Right forelimb (tissue), 1 donor: ENCODE data around the gene LGR6.
"Not testable (repeated sequence)": the region's sequence is repeated elsewhere in the genome, so short reads cannot be mapped to it uniquely, and the experiment has no call there.

Experiments
- DNase-seq: peaks from one replicate; pipeline ENCODE4 v3.0.0-alpha.2; 2018

LGR6 gene

DNA sequence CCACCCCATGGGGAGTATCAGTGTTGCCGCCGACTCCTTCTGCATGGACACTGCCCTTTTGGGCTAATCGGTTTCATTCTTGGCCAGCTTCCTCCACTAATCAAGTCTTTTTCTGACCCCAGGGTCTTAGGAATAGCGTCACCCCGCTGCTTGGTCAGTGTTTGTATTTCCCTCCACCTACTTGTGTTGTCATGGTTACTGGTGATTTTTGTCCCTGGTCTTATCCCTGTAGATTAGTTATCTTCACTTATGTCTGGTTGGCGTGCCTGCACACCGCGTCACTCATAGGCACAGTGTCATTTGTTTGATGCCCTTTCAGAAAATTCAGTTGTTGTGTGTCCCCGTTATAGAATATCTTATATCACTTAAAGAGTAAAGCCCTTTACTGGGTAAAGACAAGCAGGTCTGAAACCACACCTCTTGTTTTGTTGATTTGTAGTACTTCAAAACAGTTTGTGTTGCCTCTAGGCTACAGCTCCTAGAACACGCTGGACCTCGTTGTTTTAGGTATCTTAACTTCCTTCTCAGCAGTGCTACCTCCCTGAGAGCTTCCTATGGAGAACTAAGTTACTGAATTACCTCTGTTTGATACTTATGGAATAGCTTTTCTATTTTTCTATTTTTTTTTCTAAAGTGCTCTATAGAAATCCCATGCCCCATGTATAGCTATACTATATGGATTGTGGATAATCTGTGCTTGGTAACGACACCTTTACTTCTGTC, 155.8 kb downstream of the LGR6 start:
- no peak for DNase-seq

DNA sequence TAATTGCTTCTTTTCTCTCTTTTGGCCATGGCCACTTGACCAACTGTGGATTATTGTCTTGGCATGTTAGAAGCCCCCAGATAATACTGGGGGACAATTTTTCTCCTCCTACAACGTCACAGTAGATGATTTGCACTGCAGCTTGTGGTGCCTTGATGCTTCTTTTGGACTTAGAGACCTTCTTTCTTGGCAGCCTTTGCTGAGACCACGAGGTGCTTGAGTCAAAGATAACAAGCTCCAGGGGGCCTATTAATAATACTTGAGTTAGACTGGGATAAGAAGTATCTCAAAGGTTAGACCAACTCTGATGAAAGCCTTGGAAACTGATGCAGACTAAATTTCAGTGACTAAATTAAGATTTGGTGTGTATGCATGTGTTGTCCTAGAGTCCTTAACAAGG, 158.1 kb downstream of the LGR6 start:
- DNase-seq, result no peak

DNA sequence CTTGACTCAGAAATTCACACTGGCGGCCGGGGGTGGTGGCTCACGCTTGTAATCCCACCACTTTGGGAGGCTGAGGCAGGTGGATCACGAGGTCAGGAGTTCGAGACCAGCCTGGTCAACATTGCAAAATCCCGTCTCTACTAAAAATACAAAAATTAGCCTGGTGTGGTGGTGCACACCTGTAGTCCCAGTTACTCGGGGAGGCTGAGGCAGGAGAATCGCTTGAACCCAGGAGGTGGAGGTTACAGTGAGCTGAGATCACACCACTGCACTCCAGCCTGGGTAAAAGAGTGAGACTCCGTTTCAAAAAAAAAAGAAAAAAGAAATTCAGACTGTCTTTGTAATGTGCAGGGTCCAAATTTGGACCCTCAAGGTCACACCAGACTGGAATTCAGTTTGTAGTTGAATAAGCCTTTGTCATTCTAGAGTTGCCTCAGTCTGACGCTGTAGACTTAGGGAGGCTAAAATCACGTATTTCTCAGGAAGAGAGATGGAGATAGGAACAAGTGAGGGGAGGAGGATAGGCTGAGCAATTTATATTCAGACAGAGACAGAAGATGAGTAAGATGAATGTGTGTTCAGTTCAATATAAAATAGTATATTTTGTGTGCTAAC, 159.1 kb downstream of the LGR6 start:
- DNase-seq, result not testable (repeated sequence)

DNA sequence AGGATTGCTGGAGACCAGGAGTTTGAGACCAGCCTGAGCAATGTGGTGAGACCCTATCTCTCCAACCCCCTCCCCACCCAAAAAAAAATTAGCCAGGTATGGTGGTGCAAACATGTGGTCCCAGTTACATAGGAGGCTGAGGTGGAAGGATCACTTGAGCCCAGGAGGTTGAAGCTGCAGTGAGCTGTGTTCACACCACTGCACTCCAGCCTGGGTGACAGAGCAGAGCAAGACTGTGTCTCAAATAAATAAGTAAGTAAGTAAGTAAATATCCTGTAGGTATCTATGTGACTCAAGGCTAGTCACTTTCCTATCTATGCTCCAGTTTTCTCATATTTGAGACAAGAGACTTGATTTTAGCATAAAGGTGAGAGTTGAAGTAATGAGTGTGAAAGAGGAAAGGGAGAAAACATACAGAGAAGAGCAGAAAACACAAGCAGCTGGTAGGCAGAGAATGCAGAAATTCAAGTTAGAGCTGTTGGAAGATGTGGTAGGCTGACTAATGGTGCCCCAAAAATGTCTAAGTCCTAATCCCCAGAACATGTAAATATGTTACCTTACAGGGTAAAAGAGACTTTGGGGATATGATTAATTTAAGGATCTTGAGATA, 162.4 kb downstream of the LGR6 start:
- DNase-seq, result no peak

DNA sequence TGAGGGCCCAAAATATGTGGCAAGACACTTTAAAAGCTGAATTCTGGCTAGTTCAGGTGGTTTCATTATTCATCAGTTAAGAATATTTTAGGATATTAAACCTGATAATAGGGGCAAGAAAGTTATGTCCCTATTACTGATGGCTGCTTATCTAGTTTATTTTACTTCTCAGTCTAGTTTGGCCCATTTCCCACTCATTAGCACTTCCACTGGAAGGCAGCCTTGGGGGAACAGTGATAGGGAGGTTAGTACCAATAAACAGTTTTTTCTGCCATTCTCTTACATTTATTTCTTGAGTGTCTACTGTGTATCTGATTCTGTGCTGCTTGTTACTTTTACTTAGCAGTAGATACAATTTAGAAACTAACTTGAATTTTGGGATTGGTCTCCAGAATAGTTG, 163.9 kb downstream of the LGR6 start:
- DNase-seq, result no peak

DNA sequence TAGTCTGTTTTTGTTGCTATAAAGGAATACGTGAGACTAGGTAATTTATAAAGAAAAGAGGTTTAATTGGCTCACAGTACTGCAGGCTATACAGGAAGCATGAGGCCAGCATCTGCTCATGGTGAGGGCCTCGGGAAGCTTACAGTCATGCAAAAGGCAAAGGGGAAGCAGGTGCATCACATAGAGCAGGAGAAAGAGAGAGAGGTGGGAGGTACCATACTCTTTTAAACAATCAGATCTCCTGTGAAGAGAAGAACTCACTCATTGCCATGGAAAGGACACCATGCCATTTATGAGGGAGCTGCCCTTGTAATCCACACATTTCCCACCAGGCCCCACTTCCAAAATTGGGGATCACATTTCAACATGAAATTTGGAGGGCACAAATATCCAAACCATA, 167.6 kb downstream of the LGR6 start:
- DNase-seq, result no peak

DNA sequence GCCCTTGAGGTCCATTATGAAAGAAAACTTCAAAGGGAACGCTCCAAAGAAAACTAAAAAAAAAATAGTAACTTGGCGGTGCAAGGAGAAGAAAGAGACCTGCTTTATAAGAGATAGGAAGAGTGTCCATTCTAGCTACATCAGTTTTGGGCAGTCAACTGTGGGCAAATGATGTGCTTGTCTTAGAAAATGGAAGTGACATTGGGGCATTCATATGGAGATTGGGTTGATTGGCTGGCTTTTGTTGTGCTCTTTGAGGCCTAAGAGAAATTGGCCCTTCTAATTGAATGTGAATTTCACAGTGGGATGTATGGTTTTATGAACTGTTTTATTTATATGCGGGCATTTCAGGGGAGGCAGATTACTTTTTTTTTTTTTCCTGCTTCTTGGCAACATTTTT, 168.1 kb downstream of the LGR6 start:
- DNase-seq, result no peak

DNA sequence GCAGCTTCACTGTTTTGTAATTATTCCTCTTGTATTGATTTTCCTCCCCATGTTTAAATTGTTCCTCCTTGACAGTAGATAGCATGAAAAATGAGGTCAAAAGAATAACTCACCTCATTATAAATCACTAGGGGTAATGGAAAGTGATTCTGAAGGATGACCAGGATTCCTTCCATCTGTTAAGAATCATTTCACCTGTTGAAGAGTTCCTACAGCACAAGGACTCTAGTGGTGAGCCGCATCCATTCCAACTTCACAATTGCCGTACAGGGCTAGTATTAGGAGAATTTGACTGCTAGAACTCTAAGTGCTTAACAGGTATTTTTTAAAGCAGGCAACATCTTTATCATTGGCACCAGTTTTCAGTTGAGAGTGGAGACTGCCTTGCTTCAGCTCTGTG, 168.6 kb downstream of the LGR6 start:
- DNase-seq, result no peak

DNA sequence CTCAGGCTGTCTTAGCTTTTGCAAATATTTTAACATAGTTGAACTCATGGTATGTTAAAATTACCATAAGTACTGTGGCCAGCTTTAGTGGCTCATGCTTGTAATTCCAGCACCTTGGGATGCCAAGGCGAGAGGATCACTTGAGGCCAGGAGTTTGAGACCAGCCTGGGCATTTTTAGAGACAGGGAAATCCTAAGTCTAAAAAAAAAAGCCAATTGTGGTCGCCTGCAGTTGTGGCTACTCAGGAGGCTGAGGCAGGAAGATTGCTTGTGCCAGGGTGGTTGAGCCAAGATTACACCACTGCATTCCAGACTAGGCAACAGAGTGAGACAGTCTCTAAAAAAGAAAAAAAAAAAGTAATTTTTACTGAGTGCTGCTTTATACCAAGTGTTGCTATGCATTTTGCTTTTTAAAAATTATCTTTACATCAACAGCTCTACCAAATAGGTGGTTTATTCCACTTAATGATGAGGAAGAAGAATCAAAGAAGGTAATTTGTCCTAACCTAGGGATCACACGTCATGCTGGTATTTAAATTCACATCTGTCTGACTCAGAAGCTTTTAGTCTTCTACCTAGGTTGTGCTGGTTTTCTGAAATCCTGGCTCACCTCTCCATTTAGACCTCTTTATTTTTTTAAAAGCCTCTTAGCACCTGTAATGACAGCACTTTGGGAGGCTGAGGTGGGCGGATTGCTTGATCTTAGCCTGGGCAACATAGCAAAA, 171.7 kb downstream of the LGR6 start:
- no peak for DNase-seq

DNA sequence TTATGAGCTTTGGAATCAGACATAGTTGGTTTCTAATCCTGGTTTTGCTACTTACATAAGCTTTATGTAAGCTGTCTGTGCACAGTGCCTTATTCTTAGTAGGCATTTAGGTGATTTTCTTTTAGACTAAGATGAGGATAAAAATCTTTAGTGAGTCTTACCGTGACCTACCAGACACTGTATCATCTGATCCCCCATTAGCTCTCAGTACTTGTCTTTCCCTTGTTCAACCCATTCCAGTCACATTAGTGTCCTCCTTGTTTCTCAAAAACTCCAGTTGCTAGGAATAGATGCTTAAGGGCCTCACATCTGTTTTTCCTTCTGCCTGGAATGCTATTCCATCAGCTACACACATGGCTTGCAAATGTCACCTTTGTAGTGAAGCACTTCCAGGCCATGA, 173.7 kb downstream of the LGR6 start:
- DNase-seq, result no peak
